ENCODE results near the gene BZW2. TPM values are rescaled to one million over a fixed set of nuclear protein-coding genes. Genes with fewer than 3 reads are reported as not detected.

BZW2 gene
- total and polyA plus RNA-seq, 2 donors (not counting 1 experiment from before 2014, with no cell fraction given) = 18.4 to 20.6 TPM

DNA sequence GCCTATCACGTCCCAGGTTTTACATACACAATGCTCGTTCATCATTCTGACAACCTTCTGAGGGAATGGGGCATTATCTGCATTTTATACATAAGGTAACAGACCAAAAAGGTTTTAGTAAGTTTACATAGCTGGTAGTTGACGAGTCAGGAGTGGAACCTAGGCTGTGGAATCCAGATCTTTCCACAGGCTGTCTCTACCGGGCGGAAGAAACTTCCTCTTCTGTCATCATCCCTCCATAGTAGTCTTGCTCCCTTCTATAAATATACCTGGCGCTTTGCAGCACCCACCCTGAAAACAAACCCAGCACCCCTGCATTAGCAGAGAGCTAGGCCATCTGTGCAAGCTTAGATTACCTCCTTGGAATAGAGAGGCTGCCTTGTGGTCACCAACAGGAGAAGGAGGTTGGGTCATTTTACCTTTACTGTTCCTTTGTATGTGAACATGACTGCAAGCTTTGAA is 108.9 kb downstream of the BZW2 start:
- Histone ChIP-seq H4K20me1 (ENCODE audit: control insufficient read depth, insufficient read depth, low read length, poor library complexity, severe bottlenecking) (peaks cover 4% of the 10 kb centered on the region), H3K9me3 (ENCODE audit: control extremely low read depth in 1 of 3, control insufficient read depth in 2 of 3, insufficient read depth in 1 of 3, low read length in 2 of 3) (no peaks in the 10 kb centered on the region), H3K27ac (ENCODE audit: low read length in 2 of 2) (peak overlapping the region; percentile 11 to 71), H3K79me2 (ENCODE audit: control insufficient read depth, insufficient read depth, low read length) (peaks cover 42% of the 10 kb centered on the region), H3K27me3 (replicated peaks in 1 of 4; ENCODE audit: control extremely low read depth in 1 of 4, control insufficient read depth in 3 of 4, insufficient read depth in 4 of 4, low read length in 3 of 4) (no peaks in the 10 kb centered on the region), H3K36me3 (replicated peaks in 1 of 2; ENCODE audit: control extremely low read depth in 1 of 2, control insufficient read depth in 1 of 2, extremely low read depth in 1 of 2, insufficient read depth in 2 of 2, low read length in 1 of 2) (no peaks in the 10 kb centered on the region), H3K4me3 (ENCODE audit: control extremely low read depth in 1 of 5, extremely low read depth in 1 of 5, insufficient read depth in 1 of 5, low read depth in 2 of 5, low read length in 4 of 5) (peak overlapping the region; percentile 80 to 92 (median 86)), H3K4me2 (replicated peaks; ENCODE audit: low read depth, low read length, poor library complexity, severe bottlenecking) (peak overlapping the region; percentile 68), H3K4me1 (ENCODE audit: control insufficient read depth in 2 of 2, insufficient read depth in 2 of 2, low read length in 2 of 2) (peaks cover 41 to 44% of the 10 kb centered on the region in 2 donors), H3K9ac (ENCODE audit: low read length) (peak overlapping the region; percentile 89), H2AFZ (ENCODE audit: insufficient read depth, low read depth, low read length, poor library complexity, severe bottlenecking) (peak overlapping the region; percentile 79)
- no peak for TF ChIP-seq EZH2 (IDR thresholded peaks at IDR 0.05; ENCODE audit: borderline replicate concordance, insufficient read depth, low read depth, low read length, poor library complexity, severe bottlenecking)
- TF ChIP-seq, protein P1, sequence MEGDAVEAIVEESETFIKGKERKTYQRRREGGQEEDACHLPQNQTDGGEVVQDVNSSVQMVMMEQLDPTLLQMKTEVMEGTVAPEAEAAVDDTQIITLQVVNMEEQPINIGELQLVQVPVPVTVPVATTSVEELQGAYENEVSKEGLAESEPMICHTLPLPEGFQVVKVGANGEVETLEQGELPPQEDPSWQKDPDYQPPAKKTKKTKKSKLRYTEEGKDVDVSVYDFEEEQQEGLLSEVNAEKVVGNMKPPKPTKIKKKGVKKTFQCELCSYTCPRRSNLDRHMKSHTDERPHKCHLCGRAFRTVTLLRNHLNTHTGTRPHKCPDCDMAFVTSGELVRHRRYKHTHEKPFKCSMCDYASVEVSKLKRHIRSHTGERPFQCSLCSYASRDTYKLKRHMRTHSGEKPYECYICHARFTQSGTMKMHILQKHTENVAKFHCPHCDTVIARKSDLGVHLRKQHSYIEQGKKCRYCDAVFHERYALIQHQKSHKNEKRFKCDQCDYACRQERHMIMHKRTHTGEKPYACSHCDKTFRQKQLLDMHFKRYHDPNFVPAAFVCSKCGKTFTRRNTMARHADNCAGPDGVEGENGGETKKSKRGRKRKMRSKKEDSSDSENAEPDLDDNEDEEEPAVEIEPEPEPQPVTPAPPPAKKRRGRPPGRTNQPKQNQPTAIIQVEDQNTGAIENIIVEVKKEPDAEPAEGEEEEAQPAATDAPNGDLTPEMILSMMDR (IDR thresholded peaks at IDR 0.05) = no peak
- DNase-seq (peak; percentile 27), ATAC-seq (ENCODE audit: low read depth) (no peak)
- 10% methylated on average over 2 of the region's 6 CpGs for WGBS (ENCODE audit: insufficient coverage)
- Mint-ChIP-seq H3K4me3 (peak overlapping the region; percentile 100), H3K27me3 (no peaks in the 10 kb centered on the region), H3K27ac (peak overlapping the region; percentile 96), H3K4me1 (peaks cover 50% of the 10 kb centered on the region), H3K9me3 (ENCODE audit: insufficient read depth) (peaks cover 4% of the 10 kb centered on the region)
- POLR2A ChIA-PET = no interaction called here
- CTCF ChIA-PET = interaction anchor here (1.4 to 2.0 kb wide), 4 partner anchors 44 to 547 kb away, joined by 4 to 5 read pairs (median 4); no protein-coding TSS in a partner anchor
- intact Hi-C loops (cut with micrococcal nuclease) = loop anchor here (2.0 to 10.0 kb wide), 5 partner anchors 162 to 1750 kb away; partner anchors contain the start of genes AHR and CRPPA

DNA sequence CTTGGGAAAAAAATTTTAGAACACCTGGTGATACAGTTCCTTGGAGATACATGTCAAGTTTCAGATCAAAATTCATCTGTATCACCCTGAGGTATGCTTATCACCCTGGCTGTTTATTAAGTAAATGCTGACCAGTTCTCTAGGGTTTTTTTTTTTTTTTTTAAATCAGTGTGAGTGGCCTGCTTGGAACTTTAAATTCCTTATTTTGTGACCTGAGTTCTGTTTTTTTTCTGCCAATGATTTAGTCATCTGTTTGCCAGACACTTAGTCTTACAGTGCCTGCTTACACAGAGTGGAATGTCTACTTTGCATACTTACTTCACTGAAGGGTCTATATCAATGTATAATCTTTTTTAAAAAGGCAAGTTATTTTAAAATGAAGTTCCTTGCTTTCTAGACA is 109.4 kb downstream of the BZW2 start:
- CTCF ChIA-PET = interaction anchor here (1.5 to 2.0 kb wide), 2 partner anchors 44 to 45 kb away, joined by 5 read pairs; no protein-coding TSS in a partner anchor
- H3K4me1 Mint-ChIP-seq = peaks cover 55% of the 10 kb centered on the region
- Histone ChIP-seq H4K20me1 (ENCODE audit: control insufficient read depth, insufficient read depth, low read length, poor library complexity, severe bottlenecking) (peaks cover 4% of the 10 kb centered on the region), H3K9ac (ENCODE audit: low read length) (peak overlapping the region; percentile 89), H3K36me3 (replicated peaks in 1 of 2; ENCODE audit: control extremely low read depth in 1 of 2, control insufficient read depth in 1 of 2, extremely low read depth in 1 of 2, insufficient read depth in 2 of 2, low read length in 1 of 2) (no peaks in the 10 kb centered on the region), H3K4me2 (replicated peaks; ENCODE audit: low read depth, low read length, poor library complexity, severe bottlenecking) (peak overlapping the region; percentile 68), H3K4me3 (ENCODE audit: control extremely low read depth in 1 of 5, extremely low read depth in 1 of 5, insufficient read depth in 1 of 5, low read depth in 2 of 5, low read length in 4 of 5) (peak overlapping the region; percentile 80 to 92 (median 86)), H3K27me3 (replicated peaks in 1 of 4; ENCODE audit: control extremely low read depth in 1 of 4, control insufficient read depth in 3 of 4, insufficient read depth in 4 of 4, low read length in 3 of 4) (no peaks in the 10 kb centered on the region), H3K79me2 (ENCODE audit: control insufficient read depth, insufficient read depth, low read length) (peaks cover 47% of the 10 kb centered on the region), H3K27ac (ENCODE audit: low read length in 2 of 2) (peak overlapping the region; percentile 11 to 71), H3K9me3 (ENCODE audit: control extremely low read depth in 1 of 3, control insufficient read depth in 2 of 3, insufficient read depth in 1 of 3, low read length in 2 of 3) (no peaks in the 10 kb centered on the region), H3K4me1 (ENCODE audit: control insufficient read depth in 2 of 2, insufficient read depth in 2 of 2, low read length in 2 of 2) (peaks cover 46 to 49% of the 10 kb centered on the region in 2 donors), H2AFZ (ENCODE audit: insufficient read depth, low read depth, low read length, poor library complexity, severe bottlenecking) (no peak overlapping the region)
- POLR2A ChIA-PET = no interaction called here
- DNase-seq = no peak
- TF ChIP-seq EZH2 (IDR thresholded peaks at IDR 0.05; ENCODE audit: borderline replicate concordance, insufficient read depth, low read depth, low read length, poor library complexity, severe bottlenecking) = no peak
- TF ChIP-seq, protein P1 (IDR thresholded peaks at IDR 0.05) = no peak
- no peaks in the 10 kb centered on the region for H3K27me3 Mint-ChIP-seq
- peaks cover 4% of the 10 kb centered on the region for H3K9me3 Mint-ChIP-seq (ENCODE audit: insufficient read depth)
- peak overlapping the region; percentile 100 for H3K4me3 Mint-ChIP-seq
- intact Hi-C loops (cut with micrococcal nuclease) = loop anchor here (2.0 to 10.0 kb wide), 5 partner anchors 162 to 1749 kb away; partner anchors contain the start of genes AHR and CRPPA
- no peak for ATAC-seq (ENCODE audit: low read depth)
- peak overlapping the region; percentile 96 for H3K27ac Mint-ChIP-seq

Data from B cell (primary cell).